GM18907 (cell line): ENCODE data around the gene FLCN.
A peak's percentile ranks its signal among the peaks of the same experiment; 100 is the strongest.
"Not testable (repeated sequence)": the region's sequence is repeated elsewhere in the genome, so short reads cannot be mapped to it uniquely, and the experiment has no call there.

Experiments used
- ATAC-seq: cut with Tn5 transposase; IDR thresholded peaks from one replicate; pipeline ENCODE4 v1.9.1; 2021; ENCODE audit warnings: mild to moderate bottlenecking, moderate library complexity; ENCODE audit not compliant: unreplicated experiment

The FLCN gene

DNA sequence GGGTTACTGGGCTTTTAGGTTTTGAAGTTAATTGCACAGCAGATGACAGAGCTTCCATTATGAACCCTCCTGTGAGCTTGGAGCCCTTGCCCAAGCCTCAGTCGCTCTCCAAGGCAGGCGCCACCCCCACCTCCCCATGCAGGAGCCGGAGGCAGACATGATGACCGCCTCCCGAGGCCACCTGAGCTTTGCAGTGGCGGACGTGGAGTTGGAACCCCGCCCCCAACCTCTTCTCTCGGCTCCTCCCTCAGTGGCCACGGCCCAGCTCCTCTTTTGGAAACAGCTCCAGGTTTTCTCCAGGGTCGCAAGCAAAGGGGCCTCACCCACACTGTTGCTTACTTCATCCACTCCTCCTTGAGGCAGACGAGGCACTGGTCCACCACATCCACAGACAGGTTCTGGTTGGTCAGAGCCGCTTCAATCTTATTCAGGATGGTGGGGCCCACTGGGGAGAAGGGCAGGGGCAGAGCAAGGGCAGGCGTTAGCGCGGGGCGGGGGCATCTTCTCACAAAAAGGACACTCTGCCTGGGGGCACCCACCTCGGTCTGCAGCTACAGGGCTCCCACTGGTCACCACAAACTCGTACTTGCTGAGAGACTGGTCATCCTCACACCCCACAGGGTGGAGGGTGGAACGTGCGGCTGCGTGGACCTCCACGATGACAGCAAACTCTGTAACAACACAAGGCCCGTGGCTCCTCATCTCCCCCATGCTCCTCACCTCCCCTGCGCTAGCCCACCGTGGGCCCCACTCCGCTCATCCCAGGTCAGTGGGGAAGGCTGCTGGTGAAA, 22.1 kb downstream of the FLCN start:
- ATAC-seq: no peak

DNA sequence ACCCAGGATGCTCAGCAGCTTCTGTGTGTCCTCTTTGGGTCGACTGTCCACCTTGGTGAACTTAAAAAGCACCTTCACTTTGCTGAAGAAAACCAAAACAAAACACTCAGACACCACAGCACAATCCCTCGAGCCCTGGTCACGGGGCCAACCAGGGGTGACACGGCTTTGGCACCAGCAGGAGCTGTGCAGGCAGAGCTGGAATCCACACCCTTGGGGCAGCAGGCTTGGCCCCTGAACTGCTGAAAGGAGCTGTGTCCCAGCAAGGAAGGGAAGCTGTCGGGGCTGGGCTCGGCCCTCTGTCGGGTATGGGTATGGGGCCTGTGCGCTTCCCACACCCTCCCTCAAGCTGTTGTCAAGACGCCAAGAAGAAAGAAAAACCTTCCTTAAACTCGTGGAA, 23.2 kb downstream of the FLCN start:
- no peak for ATAC-seq

DNA sequence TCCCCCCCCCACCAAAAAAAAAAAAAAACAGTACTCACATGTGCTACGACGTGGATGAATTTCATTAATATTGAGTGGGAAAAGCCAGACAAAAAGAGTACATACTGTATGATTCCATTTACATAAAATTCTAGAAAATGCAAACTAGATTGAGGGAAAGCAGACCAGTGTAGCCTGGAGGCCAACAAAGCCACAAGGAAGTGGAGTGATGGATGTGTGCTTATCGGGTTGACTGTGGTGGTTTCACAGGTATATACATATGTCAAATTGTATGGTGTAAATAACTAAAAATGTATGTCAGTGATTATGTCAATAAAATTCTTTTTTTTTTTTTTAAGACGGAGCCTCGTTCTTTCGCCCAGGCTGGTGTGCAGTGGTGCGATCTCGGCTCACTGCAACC, 29.0 kb downstream of the FLCN start:
- ATAC-seq: no peak

DNA sequence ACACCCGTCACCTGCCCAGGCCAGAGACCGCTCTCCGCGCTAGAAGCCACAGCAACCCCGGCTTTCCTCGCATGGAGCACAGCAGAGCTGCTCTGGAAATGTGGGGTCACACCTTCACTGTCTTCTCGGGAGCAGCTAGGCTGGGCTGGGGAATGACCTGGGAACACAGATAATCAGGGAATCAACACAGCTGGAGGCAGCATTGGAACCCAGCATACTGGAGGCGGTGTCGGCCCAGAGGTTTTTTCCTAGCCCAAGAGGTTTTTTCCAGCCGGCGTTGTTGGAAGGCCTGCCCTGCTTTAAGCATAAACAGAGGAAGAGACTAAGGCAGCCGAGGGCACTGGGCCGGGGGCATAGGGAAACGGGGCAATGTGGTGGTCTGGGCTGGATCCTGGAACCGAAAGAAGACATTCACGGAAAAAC, 30.0 kb downstream of the FLCN start:
- no peak for ATAC-seq

DNA sequence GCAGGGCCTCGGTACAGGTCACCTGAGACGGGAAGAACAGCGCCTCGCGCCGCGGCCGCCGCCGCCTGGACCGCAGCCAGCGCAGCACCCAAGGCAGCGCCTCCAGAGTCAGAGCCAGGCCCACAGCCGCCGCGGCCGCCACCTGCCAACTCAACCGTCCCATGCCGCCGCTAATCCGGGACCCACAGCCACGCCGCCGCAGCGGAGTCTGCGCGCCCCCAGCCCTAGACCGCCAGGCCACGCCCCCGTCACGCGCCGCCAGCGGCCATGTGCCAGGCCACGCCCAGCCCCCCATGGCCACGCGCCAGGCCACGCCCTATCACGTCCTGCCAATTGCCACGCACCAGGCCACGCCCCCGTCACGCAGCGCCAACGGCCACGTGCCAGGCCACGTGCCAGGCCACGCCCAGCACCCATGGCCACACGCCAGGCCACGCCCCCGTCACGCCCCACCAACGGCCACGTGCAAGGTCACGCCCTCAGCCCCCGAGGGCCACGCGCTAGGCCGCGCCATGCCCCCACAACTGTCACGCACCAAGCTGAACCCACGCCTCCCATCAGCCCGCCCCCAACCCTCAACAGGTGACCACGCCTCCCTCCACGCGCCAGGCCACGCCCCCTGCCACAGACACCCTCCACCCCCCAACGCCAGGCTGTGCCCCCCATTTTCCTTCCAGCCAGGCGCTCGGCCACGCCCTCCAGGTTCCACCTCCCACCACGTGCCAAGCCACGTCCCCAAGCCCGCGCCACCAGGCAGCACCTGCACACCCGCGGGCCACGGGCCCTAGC, 30.6 kb downstream of the FLCN start, which contains the start of gene PLD6:
PLD6 (minus strand) TSS at position 210 of the 789 bp plus-strand sequence; CDS start at position 163, 47 bp downstream.
- peak; percentile 55 for ATAC-seq

DNA sequence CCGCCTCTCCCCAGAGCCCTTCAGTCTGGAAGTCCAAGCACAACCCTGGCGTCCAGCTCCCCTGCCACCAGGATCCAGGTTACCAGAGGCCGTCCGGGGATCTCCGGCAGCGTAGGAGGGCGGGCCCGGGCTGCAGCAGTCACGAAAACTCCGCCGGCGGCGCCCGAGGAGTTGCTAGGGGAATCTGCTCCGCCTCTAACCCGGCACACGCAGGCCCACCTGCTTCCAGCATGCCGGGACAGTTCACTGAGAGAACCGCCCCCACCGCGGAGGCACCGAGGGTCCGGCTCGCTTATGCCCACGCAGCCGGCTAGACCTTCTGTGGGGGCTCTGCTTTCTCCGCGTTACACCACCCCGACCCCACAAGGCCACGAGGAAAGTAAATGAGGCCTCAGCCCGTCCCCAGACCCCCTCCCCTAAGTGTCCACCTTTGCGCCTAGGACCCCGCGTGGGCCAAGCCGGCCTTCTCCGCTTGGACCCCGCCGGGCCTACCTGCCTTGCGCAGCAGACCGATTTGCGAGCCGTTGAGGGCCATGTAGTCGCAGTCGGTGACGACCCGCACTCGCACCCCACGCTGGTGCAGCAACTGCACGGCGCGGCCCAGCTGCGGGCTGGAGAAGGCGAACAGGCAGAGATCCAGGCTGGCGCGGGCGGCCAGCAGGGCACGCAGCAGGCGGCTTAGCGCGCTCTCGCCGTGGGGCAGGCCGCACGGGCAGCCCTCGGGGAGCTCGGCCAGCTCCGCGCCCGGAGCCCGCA, 31.4 kb downstream of the FLCN start:
- peak; percentile 24 for ATAC-seq

DNA sequence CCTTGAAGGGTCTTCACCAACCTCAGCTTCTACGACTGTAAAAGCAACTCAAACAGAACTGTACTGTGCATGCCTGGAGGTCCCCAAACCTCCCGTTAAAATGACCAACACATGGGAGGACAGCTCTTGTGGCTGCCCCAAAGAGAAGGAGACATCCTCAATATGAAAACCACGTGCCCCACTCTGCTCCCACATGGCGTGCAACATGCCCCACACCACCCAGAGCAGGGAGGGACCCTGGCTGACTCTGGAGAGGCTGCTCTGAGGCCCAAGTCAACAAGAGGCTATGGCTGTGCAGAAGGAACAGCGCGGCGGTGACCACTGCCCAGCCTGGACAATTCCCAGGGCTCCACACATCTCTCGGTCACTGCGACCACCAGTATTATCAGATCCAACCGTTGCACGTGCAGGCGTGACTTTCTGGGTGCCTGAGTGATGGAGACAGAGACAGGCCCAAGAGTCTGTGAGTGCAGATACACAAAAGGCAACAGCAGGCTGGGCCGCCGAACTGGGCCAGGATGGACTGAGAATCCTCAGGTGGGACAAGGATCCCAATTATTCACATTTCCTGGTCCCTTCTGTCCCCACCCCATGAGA, 32.2 kb downstream of the FLCN start:
- no peak for ATAC-seq

DNA sequence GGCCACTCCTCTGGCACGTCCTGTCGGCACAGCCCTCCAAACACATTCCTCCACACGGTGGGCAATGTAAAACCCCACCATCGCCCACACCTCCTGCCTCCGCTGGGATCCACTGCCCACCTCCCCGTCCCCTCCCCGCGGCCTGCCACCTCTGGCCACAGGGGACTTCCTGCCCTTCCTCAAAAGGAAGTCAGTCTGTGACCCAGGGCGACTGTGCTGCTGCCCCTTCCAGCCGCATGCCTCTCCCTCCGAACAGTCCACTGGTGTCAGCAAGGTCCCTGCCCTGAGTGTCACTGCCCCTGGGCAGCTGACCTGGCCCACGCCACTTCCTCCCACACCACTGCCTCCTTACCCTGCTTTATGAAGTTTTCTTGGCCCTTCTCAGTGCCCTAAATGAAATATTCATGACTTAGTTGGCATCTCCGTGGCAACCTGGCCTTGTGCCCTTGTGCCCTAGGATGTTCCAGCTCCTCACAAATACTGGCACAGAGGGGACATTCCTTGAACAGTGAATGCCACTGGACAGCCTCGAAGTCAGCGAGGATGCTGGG, 32.9 kb downstream of the FLCN start:
- ATAC-seq: no peak

DNA sequence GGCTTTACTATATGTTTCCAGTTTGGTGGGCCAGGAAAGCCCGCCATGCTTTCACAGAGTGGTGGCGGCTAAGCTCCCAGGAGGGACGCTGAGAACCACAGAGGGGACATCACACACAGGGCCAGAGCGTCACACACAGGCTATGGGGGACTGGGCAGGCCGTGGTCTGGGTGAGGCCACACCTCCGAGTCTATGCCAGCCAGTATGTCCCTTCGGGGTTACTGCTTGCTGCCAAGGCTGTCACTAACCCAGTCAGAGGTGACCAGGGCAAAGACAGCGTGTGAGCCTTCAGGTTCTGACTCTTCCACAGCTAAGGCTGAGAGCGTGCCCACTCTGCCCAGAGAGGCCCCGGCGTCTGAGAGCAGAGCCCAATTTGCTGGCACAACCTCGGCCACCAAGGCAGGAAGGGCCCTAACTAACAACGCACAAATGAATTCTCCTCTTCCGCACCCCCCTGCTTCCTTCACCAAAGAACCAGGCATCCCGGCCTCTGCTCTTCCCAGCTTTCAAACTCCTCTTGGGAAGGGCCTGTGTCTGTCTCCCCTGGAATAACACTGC, 33.7 kb downstream of the FLCN start:
- no peak for ATAC-seq

DNA sequence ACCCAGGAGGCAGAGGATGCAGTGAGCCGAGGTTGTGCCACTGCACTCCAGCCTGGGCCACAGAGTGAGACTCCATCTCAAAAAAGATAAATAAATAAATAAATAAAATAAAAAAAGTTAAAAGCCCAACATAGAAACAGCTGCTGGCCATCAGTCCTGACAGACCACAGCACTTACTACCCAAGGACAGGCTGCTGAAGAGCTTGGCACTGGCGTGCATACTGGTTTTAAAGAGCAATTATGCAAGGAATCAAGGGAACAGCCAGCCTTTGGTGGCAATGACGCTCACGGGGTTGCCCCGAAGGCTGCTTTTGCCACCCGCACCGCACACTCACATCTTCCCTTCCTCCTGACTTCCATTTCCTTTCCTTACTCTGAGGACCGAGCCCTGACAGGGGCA, 35.1 kb downstream of the FLCN start:
- ATAC-seq: no peak

DNA sequence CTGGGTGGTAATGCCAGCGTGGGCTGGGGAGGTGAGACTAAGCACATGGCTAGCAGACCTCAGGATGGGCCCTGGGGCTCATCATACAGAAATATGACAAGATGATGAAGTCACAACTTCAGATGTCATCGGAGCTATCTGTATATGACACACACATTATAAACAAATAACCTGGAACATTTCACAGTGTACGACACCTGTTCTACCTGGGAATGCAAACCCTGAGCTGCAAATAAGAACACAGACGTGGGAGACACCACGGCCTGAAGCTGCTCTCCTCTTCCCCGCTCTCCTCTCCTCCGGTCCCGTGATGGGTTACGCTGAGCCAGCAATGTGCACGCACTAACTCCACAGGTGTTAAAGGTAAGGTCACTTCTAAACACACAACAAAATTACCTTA, 35.7 kb downstream of the FLCN start:
- ATAC-seq: no peak

DNA sequence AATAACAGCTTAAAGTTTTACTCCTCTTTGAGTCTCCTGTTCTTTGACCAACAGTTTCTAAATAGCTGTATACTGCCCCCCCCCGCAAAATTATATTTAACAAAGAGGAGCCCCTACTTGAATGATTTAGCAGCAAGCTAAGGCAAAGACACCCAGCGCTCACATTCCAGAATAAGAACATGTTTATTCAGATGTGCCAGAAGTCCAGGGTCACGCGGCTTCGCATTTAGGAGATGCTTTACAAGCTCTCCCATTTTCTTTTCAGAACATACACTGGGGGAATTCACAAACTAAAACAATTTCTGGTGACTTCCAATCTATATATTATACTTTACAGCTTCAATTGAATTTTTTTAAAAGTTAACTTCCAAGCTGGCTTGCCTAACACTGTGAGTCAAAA, 36.1 kb downstream of the FLCN start:
- ATAC-seq: no peak

DNA sequence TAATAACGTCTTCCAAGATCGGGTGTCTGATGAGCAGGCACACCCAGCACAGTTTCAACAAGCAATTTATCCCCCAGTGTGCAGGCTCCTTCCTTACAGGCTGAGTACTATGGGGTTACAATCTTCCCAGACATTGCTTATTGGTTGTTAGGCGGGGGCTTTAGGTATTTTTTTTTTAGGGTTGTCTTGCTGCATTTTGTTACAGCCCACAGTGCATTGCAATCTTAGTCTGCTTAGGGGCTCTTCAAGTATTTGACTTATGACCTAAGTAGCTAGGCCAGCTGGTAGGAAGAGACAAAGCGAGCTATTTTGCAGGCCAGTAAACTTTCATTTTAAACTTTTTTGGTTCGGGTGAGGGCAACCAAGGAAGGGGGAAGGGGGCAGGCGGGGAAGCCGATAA, 36.7 kb downstream of the FLCN start:
- ATAC-seq: no peak

DNA sequence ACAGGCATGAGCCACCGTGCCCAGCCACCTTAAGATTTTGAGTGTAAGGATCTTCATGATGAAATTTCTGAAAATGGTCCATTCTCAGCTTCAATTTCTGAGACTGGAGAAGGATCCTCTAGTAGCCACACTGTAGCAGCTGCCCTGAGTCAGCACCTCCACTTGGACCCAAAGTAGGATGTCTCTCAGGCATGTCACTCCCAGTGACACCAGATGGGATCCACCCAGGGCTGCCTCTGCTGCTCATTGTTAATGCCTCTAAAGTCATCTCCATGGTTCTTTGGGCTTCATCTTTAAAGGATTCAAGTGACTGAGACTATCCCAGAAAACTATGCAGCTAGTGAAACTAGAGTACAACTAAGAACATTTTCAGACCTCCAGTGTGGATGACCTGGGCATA, 38.7 kb downstream of the FLCN start:
- no peak for ATAC-seq

DNA sequence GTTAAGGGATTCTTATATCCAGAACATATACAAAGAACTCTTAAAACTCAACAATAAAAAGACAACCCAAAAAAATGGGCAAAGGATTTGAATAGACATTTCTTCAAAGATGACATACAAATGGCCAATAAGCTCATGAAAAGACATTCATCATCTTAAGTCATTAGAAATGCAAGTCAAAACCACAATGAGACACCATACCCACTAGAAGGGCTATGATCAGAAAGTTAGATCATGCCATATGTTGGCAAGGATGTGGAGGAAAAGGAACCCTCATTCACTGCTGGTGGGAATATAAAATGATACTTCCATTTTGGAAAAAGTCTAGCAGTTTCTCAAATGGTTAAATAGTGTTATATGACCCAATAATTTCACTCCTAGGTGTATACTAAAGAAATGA, 40.2 kb downstream of the FLCN start:
- no peak for ATAC-seq

DNA sequence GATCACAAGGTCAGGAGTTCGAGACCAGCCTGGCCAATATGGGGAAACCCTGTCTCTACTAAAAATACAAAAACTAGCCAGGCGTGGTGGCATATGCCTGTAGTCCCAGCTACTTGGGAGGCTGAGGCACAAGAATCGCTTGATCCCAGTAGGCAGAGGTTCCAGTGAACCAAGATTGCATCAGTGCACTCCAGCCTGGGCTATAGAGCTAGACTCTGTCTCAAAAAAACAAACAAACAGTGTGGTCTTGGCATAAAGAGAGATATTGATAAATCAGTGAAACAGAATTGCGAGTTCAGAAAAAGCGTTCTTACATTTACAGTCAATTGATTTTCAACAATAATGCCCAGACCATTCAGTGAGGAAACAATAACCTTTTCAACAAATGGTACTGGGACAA, 41.5 kb downstream of the FLCN start:
- ATAC-seq: not testable (repeated sequence)

DNA sequence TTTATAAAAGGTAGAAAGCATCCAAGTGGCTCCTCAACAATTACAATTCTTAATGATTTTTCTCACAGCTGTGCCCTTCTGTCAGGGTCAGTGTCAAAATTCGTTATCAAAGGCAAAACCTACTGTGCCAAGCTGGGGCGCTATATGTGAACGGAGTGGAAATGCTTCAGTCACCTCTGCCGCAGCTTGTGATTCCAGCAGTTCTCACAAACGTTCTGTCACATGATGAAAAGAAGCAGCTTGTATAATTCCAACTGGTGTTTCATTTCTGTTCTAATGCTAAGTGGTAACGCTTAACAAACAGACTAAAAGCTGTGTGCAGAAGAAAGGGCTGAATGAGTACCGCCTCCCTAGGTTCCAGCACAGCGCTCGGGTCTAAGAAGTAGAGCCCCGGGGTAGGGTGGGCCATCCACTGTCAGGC, 45.0 kb downstream of the FLCN start:
- no peak for ATAC-seq

DNA sequence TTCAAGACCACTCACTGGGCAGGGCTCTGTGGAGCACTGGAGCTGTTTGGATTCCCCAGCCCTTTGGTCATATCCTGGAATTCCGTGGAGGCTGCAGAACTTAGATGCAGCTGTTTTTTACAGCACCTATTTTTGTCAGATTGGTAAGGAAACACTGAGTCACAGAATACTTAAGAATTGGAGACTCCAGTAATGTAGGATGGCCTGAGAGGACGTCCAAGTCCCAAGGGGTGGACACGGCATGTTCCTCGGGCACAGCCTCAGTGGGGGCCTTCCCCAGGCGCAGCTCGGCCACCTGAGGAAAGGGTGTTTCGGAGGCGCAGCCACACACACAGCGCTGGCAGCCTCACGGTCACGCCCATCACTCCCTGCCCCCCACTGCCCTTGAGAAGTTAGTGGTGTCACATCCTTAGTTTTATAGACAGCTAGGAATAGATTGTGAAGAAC, 45.6 kb downstream of the FLCN start:
- ATAC-seq: no peak

DNA sequence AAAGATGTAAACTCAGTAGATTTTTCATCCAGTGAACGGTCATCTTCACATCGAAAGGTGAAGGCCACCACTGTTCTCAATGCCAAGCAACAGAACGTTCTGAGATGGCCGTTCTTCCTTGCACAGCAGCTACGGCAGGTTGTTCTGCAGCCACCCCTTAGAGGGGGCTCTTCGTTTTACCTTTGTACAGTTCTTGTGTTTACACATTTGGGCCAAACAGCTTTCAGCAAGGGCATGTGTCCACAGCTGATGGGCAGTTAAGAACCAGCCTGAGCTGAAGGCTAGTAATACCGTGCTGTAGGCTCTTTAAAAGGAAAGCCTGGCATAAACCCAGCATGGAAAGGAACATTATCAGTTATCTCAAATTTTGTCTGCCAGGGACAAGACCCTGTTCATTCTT, 46.8 kb downstream of the FLCN start:
- ATAC-seq: no peak

DNA sequence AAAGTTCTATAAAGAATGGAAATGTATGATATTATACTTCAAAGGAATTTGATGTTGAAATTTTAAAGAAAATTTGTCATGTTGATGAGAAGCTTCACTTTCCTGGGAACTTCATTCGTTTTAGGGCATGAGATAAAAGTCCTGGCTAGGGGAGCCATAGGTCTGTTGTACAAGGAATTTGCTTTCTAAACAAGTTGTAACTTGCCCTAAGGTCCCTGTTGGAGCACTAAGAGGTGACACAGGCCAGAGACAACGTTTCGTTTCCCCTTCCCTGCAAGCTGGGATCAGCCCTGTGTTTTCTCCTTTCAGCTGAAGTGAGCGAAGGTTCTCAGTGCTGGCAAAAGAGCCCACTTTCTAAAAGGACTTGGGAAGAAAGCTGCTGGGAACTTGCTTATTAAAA, 47.4 kb downstream of the FLCN start:
- ATAC-seq: no peak
